GM19351 (cell line): ENCODE data around the gene RSAD1.

Experiments used
- ATAC-seq: cut with Tn5 transposase; IDR thresholded peaks from one replicate; pipeline ENCODE4 v1.9.1; 2021; ENCODE audit warnings: mild to moderate bottlenecking, moderate library complexity; ENCODE audit not compliant: unreplicated experiment

RSAD1 gene

GRCh38 chr17:50478391-50479381, at the start of gene RSAD1:
RSAD1 (plus strand) TSS chr17:50478860; CDS start chr17:50478885, 25 bp downstream.
- ATAC-seq = peak; percentile 86

- no peak for ATAC-seq
Observed at GRCh38 chr17:50429793-50430192, 48.9 kb upstream of the RSAD1 start.

- ATAC-seq = no peak
Observed at GRCh38 chr17:50430821-50431618, 47.6 kb upstream of the RSAD1 start.

- ATAC-seq = no peak
Observed at GRCh38 chr17:50432125-50432762, 46.4 kb upstream of the RSAD1 start.

- no peak for ATAC-seq
Observed at GRCh38 chr17:50437409-50437808, 41.3 kb upstream of the RSAD1 start.

DNA sequence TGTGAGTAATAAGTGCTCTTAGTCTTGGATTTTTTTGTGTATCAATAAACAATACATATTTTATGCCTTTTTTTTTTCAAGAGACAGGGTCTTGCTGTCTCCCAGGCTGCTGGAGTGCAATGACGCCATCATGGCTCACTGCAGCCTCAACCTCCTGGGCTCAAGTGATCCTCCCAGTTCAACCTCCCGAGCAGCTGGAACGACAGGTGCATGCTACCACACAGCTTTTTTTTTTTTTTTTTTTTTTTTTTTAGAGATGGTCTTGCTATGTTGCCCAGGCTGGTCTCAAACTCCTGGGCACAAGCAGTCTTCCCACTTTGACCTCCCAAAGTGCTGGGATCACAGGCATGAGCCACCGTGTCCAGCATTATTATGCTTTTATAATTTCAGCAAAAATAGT, 39.7 kb upstream of the RSAD1 start:
- no peak for ATAC-seq

- no peak for ATAC-seq
Observed at GRCh38 chr17:50440172-50440837, 38.4 kb upstream of the RSAD1 start.

GRCh38 chr17:50440838-50441829, 37.5 kb upstream of the RSAD1 start:
- no peak for ATAC-seq

GRCh38 chr17:50443505-50443974, 35.1 kb upstream of the RSAD1 start:
- no peak for ATAC-seq

- no peak for ATAC-seq
Observed at GRCh38 chr17:50444841-50445715, 33.6 kb upstream of the RSAD1 start.

GRCh38 chr17:50445730-50446325, 32.8 kb upstream of the RSAD1 start:
- ATAC-seq = no peak

- no peak for ATAC-seq
Observed at GRCh38 chr17:50447870-50448595, 30.6 kb upstream of the RSAD1 start.

GRCh38 chr17:50448643-50449042, 30.0 kb upstream of the RSAD1 start:
- ATAC-seq = no peak

DNA sequence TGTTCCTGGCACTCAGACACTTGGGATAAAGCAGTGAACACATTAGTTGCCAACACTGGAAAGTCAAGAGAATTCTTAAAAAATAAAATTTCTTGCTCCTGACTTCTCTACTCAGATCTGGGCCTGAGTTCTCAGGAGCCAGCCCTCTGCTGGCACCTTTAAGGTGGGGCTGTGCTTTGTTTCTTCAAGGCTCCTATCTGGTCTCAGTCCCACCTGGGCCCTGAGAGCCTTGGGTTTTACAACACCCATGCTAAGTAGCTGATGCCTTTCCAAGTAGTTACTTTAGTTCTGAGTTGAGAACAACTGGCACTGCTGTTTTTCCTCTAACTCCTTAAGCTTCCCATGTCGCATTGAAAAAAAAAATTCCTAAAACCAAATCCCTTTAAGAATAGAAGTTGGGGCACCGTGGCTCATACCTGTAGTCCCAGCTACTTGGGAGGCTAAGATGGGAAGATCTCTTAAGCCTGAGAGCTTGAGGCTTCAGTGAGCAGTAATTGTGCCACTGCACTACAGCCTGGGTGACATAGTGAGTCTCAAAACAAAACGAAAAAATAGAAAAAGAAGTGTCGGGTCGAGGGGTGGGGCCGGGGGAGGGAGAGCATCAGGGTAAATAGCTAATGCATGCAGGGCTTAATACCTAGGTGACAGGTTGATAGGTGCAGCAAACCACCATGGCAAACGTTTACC, 26.6 kb upstream of the RSAD1 start:
- ATAC-seq = no peak

DNA sequence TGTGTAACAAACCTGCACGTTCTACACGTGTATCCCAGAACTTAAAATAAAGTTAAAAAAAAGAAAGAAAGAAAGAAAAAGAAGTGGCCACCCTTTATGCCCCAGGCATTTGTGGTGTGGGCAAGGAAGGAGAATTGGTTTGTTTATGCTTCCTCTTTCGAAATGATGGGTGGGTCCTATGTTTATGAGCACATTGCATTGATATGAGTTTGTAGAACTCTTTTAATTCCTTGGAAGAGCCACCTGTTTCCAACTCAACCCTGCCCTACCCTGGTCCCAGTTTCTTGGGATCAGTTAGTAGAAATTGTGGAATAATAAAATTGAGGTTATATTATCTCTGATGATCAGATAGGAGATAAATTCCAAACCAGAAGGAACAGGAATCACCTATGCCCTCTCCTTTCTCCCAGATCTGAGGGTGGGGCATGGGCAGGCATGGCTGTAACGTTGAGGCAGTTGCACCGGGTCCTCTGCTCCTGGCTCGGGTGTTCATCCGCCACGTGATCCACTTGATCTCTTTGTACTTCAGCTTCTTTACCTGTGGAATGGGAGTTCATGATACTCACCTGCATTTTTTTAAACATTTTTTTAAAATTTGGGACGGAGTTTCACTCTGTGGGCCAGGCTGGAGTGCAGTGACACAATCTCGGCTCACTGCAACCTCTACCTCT, 25.9 kb upstream of the RSAD1 start:
- ATAC-seq = no peak

- ATAC-seq = no peak
Observed at GRCh38 chr17:50453901-50454300, 24.8 kb upstream of the RSAD1 start.
